A549 (cell line): ENCODE data around the gene SSNA1. TPM values are rescaled to one million over a fixed set of nuclear protein-coding genes. Genes with fewer than 3 reads are reported as not detected.

Experiments
- ATAC-seq, 2 experiments: fragments of 200-7000 bp in 1 of 2; fragments of >200 bp in 1 of 2; cut with Nextera tagmentation in 1 of 2; cut with Tn5 transposase in 1 of 2; 3 replicates each; pipeline versions ENCODE4 v1.8.0 to v1.9.1; 2018 to 2020; ENCODE audit warnings: mild to moderate bottlenecking in 1 of 2, moderate library complexity in 1 of 2
- CTCF ChIA-PET: fragments of 300-600 bp; sonication (Branson Sonifier 250); formaldehyde crosslinking; extraction: SDS; loops from one replicate; lab custom pipeline; 2021; ENCODE audit warnings: antibody characterized with exemption, inconsistent platforms; lab: Yijun Ruan, JAX
- POLR2A ChIA-PET: fragments of 350-600 bp; formaldehyde crosslinking; extraction: SDS; loops from one replicate; lab custom pipeline; 2021; ENCODE audit warnings: antibody characterized with exemption, inconsistent platforms; lab: Yijun Ruan, JAX
- DNase-seq, 2 experiments: peaks; one replicate each; pipeline versions ENCODE4 v3.0.0 to v3.0.0-alpha.2; 2011 to 2016; ENCODE audit warnings: low read depth in 1 of 2, low spot score in 1 of 2
- FAIRE-seq: peaks from 2 replicates; lab custom pipeline; 2011; peaks lifted over from hg19 to GRCh38; lab: Jason Lieb, UNC
- H3K27ac ChIP-seq, 2 experiments: fragments of >200 bp; sonication (Bioruptor Twin); formaldehyde crosslinking; 3 replicates each; pipeline ENCODE4 v1.5.1; 2016 to 2017
- H3K4me1 ChIP-seq: fragments of >200 bp; sonication (Bioruptor Twin); formaldehyde crosslinking; 3 replicates; pipeline ENCODE4 v1.6.1; 2016
- H3K4me2 ChIP-seq: fragments of >200 bp; sonication (Bioruptor Twin); formaldehyde crosslinking; 3 replicates; pipeline ENCODE4 v1.6.1; 2016
- H3K4me3 ChIP-seq: fragments of >200 bp; sonication (Bioruptor Twin); formaldehyde crosslinking; 3 replicates; pipeline ENCODE4 v1.5.1; 2016
- H3K9me3 ChIP-seq: fragments of >200 bp; sonication (Bioruptor Twin); formaldehyde crosslinking; 3 replicates; pipeline ENCODE4 v1.6.1; 2016
- BHLHE40 ChIP-seq: IDR thresholded peaks from 2 replicates; pipeline ENCODE4 v1.6.1; 2012; ENCODE audit warnings: low read depth, low read length, inconsistent platforms
- CEBPB ChIP-seq, 2 experiments: fragments of >200 bp in 1 of 2; sonication (Bioruptor Twin) in 1 of 2; formaldehyde crosslinking in 1 of 2; IDR thresholded peaks; 2 replicates each; pipeline ENCODE4 v1.6.1; 2012 to 2016
- EHF ChIP-seq: fragments of 250-450 bp; sonication (Bioruptor Pico); IDR thresholded peaks from 2 replicates; pipeline ENCODE4 v1.5.0; 2020; ENCODE audit warnings: mild to moderate bottlenecking
- ELK1 ChIP-seq: fragments of 150-350 bp; IDR thresholded peaks from 2 replicates; pipeline ENCODE4 v1.6.1; 2014; ENCODE audit warnings: low read depth, mild to moderate bottlenecking, low read length
- ESRRA ChIP-seq: fragments of 150-350 bp; IDR thresholded peaks from 2 replicates; pipeline ENCODE4 v1.6.1; 2014; ENCODE audit warnings: mild to moderate bottlenecking, low read length, borderline replicate concordance
- JUN ChIP-seq, 2 experiments: fragments of >200 bp; sonication (Bioruptor Twin); formaldehyde crosslinking; IDR thresholded peaks; 2 replicates in 1 of 2; 3 replicates in 1 of 2; pipeline ENCODE4 v1.6.1; 2016 to 2017
- JUNB ChIP-seq: fragments of >200 bp; sonication (Bioruptor Twin); formaldehyde crosslinking; IDR thresholded peaks from 2 replicates; pipeline ENCODE4 v1.6.1; 2016
- KDM1A ChIP-seq: fragments of 200-600 bp; sonication (generic); IDR thresholded peaks from 2 replicates; pipeline ENCODE4 v1.6.1; 2016; ENCODE audit warnings: low read depth, mild to moderate bottlenecking
- MAZ ChIP-seq: fragments of 150-350 bp; IDR thresholded peaks from 2 replicates; pipeline ENCODE4 v1.6.1; 2014; ENCODE audit warnings: antibody characterized with exemption, low read depth, low read length, borderline replicate concordance
- POLR2AphosphoS2 ChIP-seq: conservative IDR thresholded peaks from 2 replicates; pipeline ENCODE4 v1.6.1; 2012; ENCODE audit warnings: low read length, improper control_type of control experiment, inconsistent platforms
- RAD21 ChIP-seq, 2 experiments: fragments of >200 bp in 1 of 2; sonication (Bioruptor Twin) in 1 of 2; formaldehyde crosslinking in 1 of 2; IDR thresholded peaks in 1 of 2; conservative IDR thresholded peaks in 1 of 2; 2 replicates in 1 of 2; 3 replicates in 1 of 2; pipeline ENCODE4 v1.6.1; 2012 to 2018; ENCODE audit warnings: inconsistent platforms in 1 of 2
- ZC3H11A ChIP-seq: fragments of 450-650 bp; IDR thresholded peaks from 2 replicates; pipeline ENCODE4 v1.6.1; 2014; ENCODE audit warnings: antibody characterized with exemption, mild to moderate bottlenecking
- ZSCAN20 ChIP-seq: fragments of 250-450 bp; sonication (Bioruptor Pico); IDR thresholded peaks from 2 replicates; pipeline ENCODE4 v1.8.0; 2022; ENCODE audit warnings: mild to moderate bottlenecking, moderate library complexity
- WGBS: methylation state at CpG from one replicate; pipeline ENCODE4 v1.1.6; 2017; ENCODE audit errors: missing lambda C conversion rate; 5-methylcytosine and 5-hydroxymethylcytosine counted together
- polyA plus RNA-seq, 4 experiments: library from polyadenylated mRNA; depleted of rRNA in 3 of 4; stranded (reverse); fragments of >200 nt; fragmentation: RNase III in 1 of 4; extraction: RNeasy Plus Mini Kit Qiagen cat#74134 plus additional on column Dnase treatment in 1 of 4; gene quantifications; 2 replicates in 3 of 4; 3 replicates in 1 of 4; pipeline ENCODE4 v1.2.3, GENCODE V29; 2011 to 2017
- TF ChIP-seq, protein P1 (sequence below): fragments of >200 bp; sonication (Bioruptor Twin); formaldehyde crosslinking; IDR thresholded peaks from 3 replicates; pipeline ENCODE4 v1.5.1; 2016
- TF ChIP-seq, protein P2 (sequence below): fragments of 250-450 bp; sonication (Bioruptor Pico); IDR thresholded peaks from 2 replicates; pipeline ENCODE4 v1.5.0; 2020; ENCODE audit warnings: low read depth, mild to moderate bottlenecking, moderate library complexity
- TF ChIP-seq, protein P3 (sequence below): fragments of 450-650 bp; IDR thresholded peaks from 2 replicates; pipeline ENCODE4 v1.6.1; 2014; ENCODE audit warnings: antibody characterized with exemption

The SSNA1 gene
- polyA plus RNA-seq, 2 of the 4 experiments (the other 2 are of a cell fraction), result 54.1 to 102 TPM

DNA sequence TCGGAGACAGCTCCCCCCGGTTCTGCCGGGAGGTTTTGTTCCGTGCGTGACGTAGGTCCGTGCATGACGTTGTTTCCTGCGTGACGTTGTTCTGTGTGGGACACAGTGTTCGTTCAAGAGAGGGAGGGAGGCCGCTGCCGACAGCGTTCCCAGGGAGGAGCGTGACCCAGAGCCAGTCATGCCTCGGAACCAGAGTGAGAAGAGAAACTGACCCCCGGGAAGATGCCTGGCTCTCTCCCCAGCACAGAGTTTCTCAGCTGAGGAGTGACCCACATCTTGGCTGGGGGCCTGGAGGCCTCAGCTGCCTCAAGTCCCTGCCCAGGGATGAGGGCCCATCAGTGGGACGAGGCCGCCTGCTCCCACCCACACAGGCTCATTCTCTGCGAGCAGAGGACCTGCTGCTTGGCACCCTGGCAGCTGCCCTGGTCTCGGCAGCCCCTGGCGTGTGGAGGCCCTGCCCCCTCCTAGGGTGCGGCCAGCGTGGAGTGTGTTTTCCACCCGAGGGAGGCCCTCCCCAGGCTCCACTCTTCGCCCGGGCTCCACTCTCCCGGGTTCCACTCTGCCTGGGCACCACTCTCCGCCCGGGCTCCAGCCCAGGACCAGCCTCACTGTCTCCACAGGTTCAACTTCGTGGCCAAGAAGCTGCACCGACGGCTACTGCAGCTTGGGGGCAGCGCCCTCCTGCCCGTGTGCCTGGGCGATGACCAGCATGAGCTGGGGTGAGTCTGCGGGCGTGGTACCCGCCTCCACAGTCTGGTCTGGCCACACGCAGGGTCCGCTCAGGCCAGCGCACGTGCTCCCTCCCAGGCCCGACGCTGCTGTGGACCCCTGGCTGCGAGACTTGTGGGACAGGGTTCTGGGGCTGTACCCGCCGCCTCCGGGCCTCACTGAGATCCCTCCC is 24.9 kb downstream of the SSNA1 start:
- ATAC-seq, result peak in 1 of 2 experiments; percentile 35; a peak in 3 of 6 replicates
- FAIRE-seq, result no peak
- Histone ChIP-seq H3K9me3 (no peaks in the 10 kb centered on the region), H3K27ac (no peak overlapping the region), H3K4me1 (peaks cover 16% of the 10 kb centered on the region), H3K4me3 (no peak overlapping the region)
- ChIA-PET POLR2A (interaction anchor here (1.1 to 1.4 kb wide), 2 partner anchors 13 to 27 kb away, joined by 4 to 6 read pairs; partner anchors contain the start of genes TPRN and TUBB4B), CTCF (interaction anchor here (1.0 to 9.9 kb wide), 10 partner anchors 11 to 95 kb away, joined by 3 to 71 read pairs (median 4); partner anchors contain the start of genes CYSRT1, RNF224, SSNA1 and TUBB4B)
- TF ChIP-seq JUN (IDR thresholded peaks at IDR 0.05), result no peak
- TF ChIP-seq, protein P1, sequence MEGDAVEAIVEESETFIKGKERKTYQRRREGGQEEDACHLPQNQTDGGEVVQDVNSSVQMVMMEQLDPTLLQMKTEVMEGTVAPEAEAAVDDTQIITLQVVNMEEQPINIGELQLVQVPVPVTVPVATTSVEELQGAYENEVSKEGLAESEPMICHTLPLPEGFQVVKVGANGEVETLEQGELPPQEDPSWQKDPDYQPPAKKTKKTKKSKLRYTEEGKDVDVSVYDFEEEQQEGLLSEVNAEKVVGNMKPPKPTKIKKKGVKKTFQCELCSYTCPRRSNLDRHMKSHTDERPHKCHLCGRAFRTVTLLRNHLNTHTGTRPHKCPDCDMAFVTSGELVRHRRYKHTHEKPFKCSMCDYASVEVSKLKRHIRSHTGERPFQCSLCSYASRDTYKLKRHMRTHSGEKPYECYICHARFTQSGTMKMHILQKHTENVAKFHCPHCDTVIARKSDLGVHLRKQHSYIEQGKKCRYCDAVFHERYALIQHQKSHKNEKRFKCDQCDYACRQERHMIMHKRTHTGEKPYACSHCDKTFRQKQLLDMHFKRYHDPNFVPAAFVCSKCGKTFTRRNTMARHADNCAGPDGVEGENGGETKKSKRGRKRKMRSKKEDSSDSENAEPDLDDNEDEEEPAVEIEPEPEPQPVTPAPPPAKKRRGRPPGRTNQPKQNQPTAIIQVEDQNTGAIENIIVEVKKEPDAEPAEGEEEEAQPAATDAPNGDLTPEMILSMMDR, result peak; percentile 11; the same call in 1 of the 3 replicates
- TF ChIP-seq RAD21 (conservative IDR thresholded peaks at IDR 0.05 in 1 of 2, IDR thresholded peaks at IDR 0.05 in 1 of 2), result peak in 1 of 2 experiments; percentile 31; a peak in 1 of 5 replicates
- TF ChIP-seq, all 56 proteins: peak for 2
- 91% methylated on average over 39 of the region's 49 CpGs for WGBS
- no peak for DNase-seq
- no peak overlapping the region for H3K4me2 ChIP-seq

- FAIRE-seq (no peak), DNase-seq (no peak), ATAC-seq (no peak)
- CTCF ChIA-PET, result interaction anchor here (1.2 to 9.9 kb wide), 7 partner anchors 10 to 28 kb away, joined by 3 to 71 read pairs (median 6); partner anchors contain the start of genes CYSRT1, RNF224, SSNA1 and TPRN
- no peaks in the 10 kb centered on the region for H3K9me3 ChIP-seq
- no peak overlapping the region for H3K27ac ChIP-seq
- no peak overlapping the region for H3K4me2 ChIP-seq
- 90% methylated on average over 19 of the region's 19 CpGs for WGBS
- POLR2A ChIA-PET, result interaction anchor here (1.4 kb wide), 1 partner anchor 26 kb away, joined by 6 read pairs; the partner anchor contains the start of gene TUBB4B
- no peak for TF ChIP-seq KDM1A
- TF ChIP-seq JUNB, result no peak
- TF ChIP-seq, protein P2, sequence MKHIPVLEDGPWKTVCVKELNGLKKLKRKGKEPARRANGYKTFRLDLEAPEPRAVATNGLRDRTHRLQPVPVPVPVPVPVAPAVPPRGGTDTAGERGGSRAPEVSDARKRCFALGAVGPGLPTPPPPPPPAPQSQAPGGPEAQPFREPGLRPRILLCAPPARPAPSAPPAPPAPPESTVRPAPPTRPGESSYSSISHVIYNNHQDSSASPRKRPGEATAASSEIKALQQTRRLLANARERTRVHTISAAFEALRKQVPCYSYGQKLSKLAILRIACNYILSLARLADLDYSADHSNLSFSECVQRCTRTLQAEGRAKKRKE (CRISPR knock-in tag), result no peak
- TF ChIP-seq BHLHE40, result no peak
- TF ChIP-seq, all 56 proteins: peak for 0
- Histone ChIP-seq H3K4me3 (no peak overlapping the region), H3K4me1 (peaks cover 26% of the 10 kb centered on the region)
Observed at GRCh38 chr9:137214620-137215019, 26.1 kb downstream of the SSNA1 start.

DNA sequence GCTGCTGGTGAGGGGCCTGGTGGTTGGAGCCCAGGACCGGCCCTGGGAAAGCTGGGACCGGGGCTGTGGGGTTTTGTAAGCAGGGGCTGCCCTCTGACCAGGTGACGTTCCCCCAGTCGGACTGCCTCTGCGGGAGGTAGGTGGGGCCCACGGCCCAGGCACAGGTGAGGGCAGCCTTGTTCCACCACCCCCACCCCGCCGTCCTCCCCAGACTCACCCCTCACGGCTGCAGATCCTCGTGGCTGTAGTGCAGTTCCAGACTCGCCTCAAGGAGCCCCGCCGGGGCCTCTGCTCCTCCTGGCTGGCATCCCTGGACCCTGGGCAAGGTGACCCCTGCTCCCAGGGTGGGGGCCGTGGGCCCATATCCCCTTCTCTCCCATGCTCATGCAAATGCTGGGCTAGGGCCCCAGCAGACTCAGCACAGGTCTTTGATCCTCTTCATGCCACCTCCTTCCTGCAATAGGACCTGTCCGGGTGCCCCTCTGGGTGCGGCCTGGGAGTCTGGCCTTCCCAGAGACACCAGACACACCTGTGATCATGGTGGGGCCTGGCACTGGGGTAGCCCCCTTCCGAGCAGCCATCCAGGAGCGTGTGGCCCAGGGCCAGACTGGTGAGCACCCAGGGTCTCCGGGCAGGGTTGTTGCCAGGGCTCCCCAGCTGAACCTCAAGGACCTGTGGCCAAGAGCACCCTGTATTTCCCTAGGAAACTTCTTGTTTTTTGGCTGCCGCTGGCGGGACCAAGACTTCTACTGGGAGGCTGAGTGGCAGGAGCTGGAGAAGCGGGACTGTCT is 26.9 kb downstream of the SSNA1 start:
- H3K4me1 ChIP-seq, result peaks cover 26% of the 10 kb centered on the region
- TF ChIP-seq POLR2AphosphoS2 (no peak), ZSCAN20 (CRISPR knock-in tag) (no peak), ZC3H11A (no peak), ESRRA (no peak), EHF (no peak), MAZ (no peak), CEBPB (IDR thresholded peaks at IDR 0.05) (no peak), ELK1 (no peak)
- TF ChIP-seq, protein P3, sequence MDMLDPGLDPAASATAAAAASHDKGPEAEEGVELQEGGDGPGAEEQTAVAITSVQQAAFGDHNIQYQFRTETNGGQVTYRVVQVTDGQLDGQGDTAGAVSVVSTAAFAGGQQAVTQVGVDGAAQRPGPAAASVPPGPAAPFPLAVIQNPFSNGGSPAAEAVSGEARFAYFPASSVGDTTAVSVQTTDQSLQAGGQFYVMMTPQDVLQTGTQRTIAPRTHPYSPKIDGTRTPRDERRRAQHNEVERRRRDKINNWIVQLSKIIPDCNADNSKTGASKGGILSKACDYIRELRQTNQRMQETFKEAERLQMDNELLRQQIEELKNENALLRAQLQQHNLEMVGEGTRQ, result no peak
- TF ChIP-seq, all 56 proteins: peak for 0
- ChIA-PET CTCF (interaction anchor here (0.9 to 9.9 kb wide), 8 partner anchors 7 to 186 kb away, joined by 3 to 71 read pairs (median 5); partner anchors contain the start of genes CYSRT1, RNF224, TPRN and TUBB4B), POLR2A (no interaction called here)
- FAIRE-seq (no peak), ATAC-seq (no peak), DNase-seq (no peak)
- WGBS, result 92% methylated on average over 10 of the region's 22 CpGs
- no peaks in the 10 kb centered on the region for H3K9me3 ChIP-seq
- no peak overlapping the region for H3K27ac ChIP-seq
- H3K4me2 ChIP-seq, result no peak overlapping the region
- no peak overlapping the region for H3K4me3 ChIP-seq
